CD14-positive monocyte (primary cell): ENCODE measurements around the gene CCDC9B. TPM values are rescaled to one million over a fixed set of nuclear protein-coding genes. Genes with fewer than 3 reads are reported as not detected.

Source experiments
- DNase-seq, 3 donors: peaks; one replicate each; pipeline ENCODE4 v3.0.0-alpha.2; 2011 to 2022
- H2AFZ ChIP-seq: 2 replicates; pipeline ENCODE4 v1.6.0; 2012; ENCODE audit warnings: mild to moderate bottlenecking, low read depth, low read length, inconsistent platforms; ENCODE audit not compliant: insufficient read depth, poor library complexity, severe bottlenecking
- H3K27ac ChIP-seq, 2 donors: 1 replicate in 1 of 2; 2 replicates in 1 of 2; pipeline ENCODE4 v1.5.1; 2012 to 2013; ENCODE audit warnings: low read length in 2 of 2, control low read depth in 1 of 2, inconsistent platforms in 1 of 2, low read depth in 1 of 2, mild to moderate bottlenecking in 1 of 2
- H3K27me3 ChIP-seq, 2 donors: one replicate each; pipeline versions ENCODE4 v1.6.0 to v1.6.1; 2011 to 2013; ENCODE audit warnings: low read length in 2 of 2; ENCODE audit not compliant: control insufficient read depth in 2 of 2, insufficient read depth in 2 of 2
- H3K36me3 ChIP-seq, 2 donors: replicated peaks in 1 of 2; 1 replicate in 1 of 2; 2 replicates in 1 of 2; pipeline versions ENCODE4 v1.5.1 to v1.6.1; 2012 to 2013; ENCODE audit warnings: low read length in 2 of 2, control low read depth in 1 of 2, inconsistent platforms in 1 of 2, mild to moderate bottlenecking in 1 of 2; ENCODE audit not compliant: insufficient read depth in 2 of 2, control insufficient read depth in 1 of 2
- H3K4me1 ChIP-seq, 2 donors: 1 replicate in 1 of 2; 2 replicates in 1 of 2; pipeline versions ENCODE4 v1.5.1 to v1.6.1; 2012 to 2013; ENCODE audit warnings: low read length in 2 of 2, control low read depth in 1 of 2, inconsistent platforms in 1 of 2, mild to moderate bottlenecking in 1 of 2, moderate library complexity in 1 of 2; ENCODE audit not compliant: insufficient read depth in 2 of 2, control insufficient read depth in 1 of 2
- H3K4me2 ChIP-seq: replicated peaks from 2 replicates; pipeline ENCODE3; 2012; ENCODE audit warnings: low read length, moderate library complexity, mild to moderate bottlenecking; ENCODE audit not compliant: poor library complexity, severe bottlenecking; ENCODE audit errors: extremely low read depth
- H3K4me3 ChIP-seq, 3 experiments: fragments of 200-600 bp in 1 of 3; sonication (generic) in 1 of 3; replicated peaks in 1 of 3; 1 replicate in 2 of 3; 2 replicates in 1 of 3; pipeline ENCODE4 v1.5.1; 2011 to 2013; ENCODE audit warnings: low read length in 3 of 3, mild to moderate bottlenecking in 3 of 3, control low read depth in 2 of 3, low read depth in 2 of 3, inconsistent platforms in 1 of 3, moderate library complexity in 1 of 3
- H3K79me2 ChIP-seq: 2 replicates; pipeline ENCODE4 v1.6.0; 2012; ENCODE audit warnings: mild to moderate bottlenecking, control low read depth, inconsistent platforms, low read length, moderate library complexity; ENCODE audit not compliant: insufficient read depth
- H3K9ac ChIP-seq: 2 replicates; pipeline ENCODE4 v1.6.0; 2017; ENCODE audit warnings: low read length, mild to moderate bottlenecking; ENCODE audit not compliant: insufficient read depth, poor library complexity, severe bottlenecking
- H3K9me3 ChIP-seq, 2 donors: replicated peaks in 1 of 2; 1 replicate in 1 of 2; 2 replicates in 1 of 2; pipeline versions ENCODE4 v1.5.1 to v1.6.1; 2012 to 2013; ENCODE audit warnings: low read length in 2 of 2, control low read depth in 1 of 2; ENCODE audit not compliant: control insufficient read depth in 1 of 2, insufficient read depth in 1 of 2
- H4K20me1 ChIP-seq: 2 replicates; pipeline ENCODE4 v1.6.0; 2012; ENCODE audit warnings: mild to moderate bottlenecking, low read length, control low read depth, moderate library complexity; ENCODE audit not compliant: insufficient read depth
- H3K27ac Mint-ChIP-seq, 7 donors: one replicate each; pipeline ENCODE4 v1.8.0; 2020; ENCODE audit warnings: mild to moderate bottlenecking in 7 of 7, mixed read lengths in 7 of 7, moderate library complexity in 6 of 7, inconsistent platforms in 2 of 7
- H3K27me3 Mint-ChIP-seq, 3 donors: one replicate each; pipeline ENCODE4 v1.8.0; 2021 to 2022; ENCODE audit warnings: low read depth in 3 of 3, mild to moderate bottlenecking in 3 of 3, mixed read lengths in 3 of 3, moderate library complexity in 3 of 3, inconsistent platforms in 1 of 3
- H3K36me3 Mint-ChIP-seq, 2 donors: one replicate each; pipeline ENCODE4 v1.8.0; 2020; ENCODE audit warnings: mixed read lengths in 2 of 2, inconsistent platforms in 1 of 2, mild to moderate bottlenecking in 1 of 2
- H3K4me1 Mint-ChIP-seq: one replicate; pipeline ENCODE4 v1.8.0; 2020; ENCODE audit warnings: mild to moderate bottlenecking, mixed read lengths
- H3K4me3 Mint-ChIP-seq, 2 donors: one replicate each; pipeline ENCODE4 v1.8.0; 2020; ENCODE audit warnings: mild to moderate bottlenecking in 2 of 2, mixed read lengths in 2 of 2, moderate library complexity in 1 of 2
- H3K9me3 Mint-ChIP-seq, 7 donors: one replicate each; pipeline ENCODE4 v1.8.0; 2020 to 2022; ENCODE audit warnings: mixed read lengths in 7 of 7, mild to moderate bottlenecking in 6 of 7, moderate library complexity in 6 of 7, inconsistent platforms in 2 of 7
- CTCF ChIP-seq: fragments of 200-600 bp; IDR thresholded peaks from one replicate; pipeline ENCODE4 v1.8.0; 2022; ENCODE audit warnings: antibody characterized with exemption, mild to moderate bottlenecking
- WGBS: methylation state at CpG from one replicate; pipeline ENCODE4 v1.1.5; 2013; ENCODE audit warnings: missing lambda C conversion rate; ENCODE audit not compliant: insufficient coverage; 5-methylcytosine and 5-hydroxymethylcytosine counted together
- intact Hi-C, 2 donors: fragments of 100-400 bp; cut with micrococcal nuclease; formaldehyde crosslinking; loops; one replicate each; pipeline versions ENCODE4 v1.15.0 to v1.15.1; 2023
- polyA plus RNA-seq, 3 donors: library from polyadenylated mRNA; depleted of rRNA in 1 of 3; unstranded in 2 of 3; stranded (reverse) in 1 of 3; fragments of 300-500 nt in 2 of 3; fragments of >200 nt in 1 of 3; fragmentation: Illumina TruSeq in 2 of 3; gene quantifications; 1 replicate in 2 of 3; 2 replicates in 1 of 3; pipeline ENCODE4 v1.2.3, GENCODE V29; 2012 to 2021

Gene CCDC9B
- polyA plus RNA-seq, 3 donors: 0.13 to 2.2 (median 0.39) TPM

GRCh38 chr15:40369474-40369869 is 28.7 kb upstream of the CCDC9B start:
- Histone ChIP-seq H3K27ac (no peak overlapping the region), H3K4me1 (peaks cover 24 to 35% of the 10 kb centered on the region in 2 donors), H3K79me2 (no peaks in the 10 kb centered on the region), H3K36me3 (no peaks in the 10 kb centered on the region), H3K4me2 (no peak overlapping the region), H3K27me3 (no peaks in the 10 kb centered on the region), H2AFZ (no peak overlapping the region), H3K9ac (no peak overlapping the region), H3K4me3 (no peak overlapping the region), H3K9me3 (no peaks in the 10 kb centered on the region), H4K20me1 (no peaks in the 10 kb centered on the region)
- Mint-ChIP-seq H3K4me1 (peaks cover 30% of the 10 kb centered on the region), H3K36me3 (peaks cover 4% of the 10 kb centered on the region in 2 donors), H3K27ac (no peak overlapping the region), H3K4me3 (no peak overlapping the region), H3K9me3 (no peaks in the 10 kb centered on the region), H3K27me3 (peaks cover 2 to 8% (median 6%) of the 10 kb centered on the region in 3 donors)
- no peak for TF ChIP-seq CTCF
- DNase-seq: no peak
- intact Hi-C loops: loop anchor here (5.0 kb wide), 2 partner anchors 38 to 53 kb away; partner anchors contain the start of gene IVD (in 1 of the 2)
- WGBS: 95% methylated on average over 10 of the region's 10 CpGs

GRCh38 chr15:40368719-40369473 is 28.2 kb upstream of the CCDC9B start:
- Histone ChIP-seq H4K20me1 (no peaks in the 10 kb centered on the region), H3K9me3 (no peaks in the 10 kb centered on the region), H2AFZ (peak overlapping the region; percentile 78), H3K4me1 (peaks cover 24 to 35% of the 10 kb centered on the region in 2 donors), H3K27me3 (no peaks in the 10 kb centered on the region), H3K4me3 (no peak overlapping the region), H3K36me3 (no peaks in the 10 kb centered on the region), H3K27ac (no peak overlapping the region), H3K79me2 (no peaks in the 10 kb centered on the region), H3K4me2 (no peak overlapping the region), H3K9ac (no peak overlapping the region)
- Mint-ChIP-seq H3K27ac (no peak overlapping the region), H3K4me1 (peaks cover 32% of the 10 kb centered on the region), H3K27me3 (peaks cover 2 to 8% (median 6%) of the 10 kb centered on the region in 3 donors), H3K4me3 (peak overlapping the region in 1 of 2 donors; percentile 57), H3K36me3 (peaks cover 4 to 6% of the 10 kb centered on the region in 2 donors), H3K9me3 (no peaks in the 10 kb centered on the region)
- WGBS: 95% methylated on average over 23 of the region's 24 CpGs
- no peak for DNase-seq
- TF ChIP-seq CTCF: no peak
- intact Hi-C loops: loop anchor here (1.0 to 5.0 kb wide), 3 partner anchors 38 to 53 kb away; partner anchors contain the start of gene IVD (in 1 of the 2)
